ENCODE data around the gene ALB.

DNA sequence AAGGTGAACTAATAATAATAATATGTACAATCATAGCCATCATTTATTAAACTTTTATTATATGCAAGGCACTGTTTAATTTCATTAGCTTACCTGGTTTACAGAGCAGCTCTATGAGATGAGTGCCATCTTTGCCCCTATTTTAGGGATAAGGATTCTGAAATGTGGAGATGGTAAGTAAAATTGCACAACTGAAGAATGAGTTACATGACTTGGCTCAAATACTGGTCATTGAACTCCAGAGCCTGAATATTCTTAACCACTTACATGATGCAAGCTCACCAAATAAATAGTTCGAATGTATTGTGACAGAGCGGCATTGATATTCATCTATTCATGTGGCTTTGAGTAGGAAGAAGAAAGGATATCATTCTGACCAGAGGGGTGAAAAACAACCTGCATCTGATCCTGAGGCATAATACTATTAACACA, 11.7 kb downstream of the ALB start:
- TF ChIP-seq, protein P1, sequence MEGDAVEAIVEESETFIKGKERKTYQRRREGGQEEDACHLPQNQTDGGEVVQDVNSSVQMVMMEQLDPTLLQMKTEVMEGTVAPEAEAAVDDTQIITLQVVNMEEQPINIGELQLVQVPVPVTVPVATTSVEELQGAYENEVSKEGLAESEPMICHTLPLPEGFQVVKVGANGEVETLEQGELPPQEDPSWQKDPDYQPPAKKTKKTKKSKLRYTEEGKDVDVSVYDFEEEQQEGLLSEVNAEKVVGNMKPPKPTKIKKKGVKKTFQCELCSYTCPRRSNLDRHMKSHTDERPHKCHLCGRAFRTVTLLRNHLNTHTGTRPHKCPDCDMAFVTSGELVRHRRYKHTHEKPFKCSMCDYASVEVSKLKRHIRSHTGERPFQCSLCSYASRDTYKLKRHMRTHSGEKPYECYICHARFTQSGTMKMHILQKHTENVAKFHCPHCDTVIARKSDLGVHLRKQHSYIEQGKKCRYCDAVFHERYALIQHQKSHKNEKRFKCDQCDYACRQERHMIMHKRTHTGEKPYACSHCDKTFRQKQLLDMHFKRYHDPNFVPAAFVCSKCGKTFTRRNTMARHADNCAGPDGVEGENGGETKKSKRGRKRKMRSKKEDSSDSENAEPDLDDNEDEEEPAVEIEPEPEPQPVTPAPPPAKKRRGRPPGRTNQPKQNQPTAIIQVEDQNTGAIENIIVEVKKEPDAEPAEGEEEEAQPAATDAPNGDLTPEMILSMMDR (IDR thresholded peaks at IDR 0.05), result no peak
- TF ChIP-seq POLR2A (IDR thresholded peaks at IDR 0.05) (no peak), POLR2AphosphoS5 (IDR thresholded peaks at IDR 0.05) (no peak)
